Measurements from ENCODE around the gene MAP1LC3A.

Gene MAP1LC3A

GRCh38 chr20:34607066-34607465 lies 48.5 kb downstream of the MAP1LC3A start (continued):
- TF ChIP-seq SNAI2 (CRISPR knock-in tag; IDR thresholded peaks at IDR 0.05) (no peak), CSRNP3 (CRISPR knock-in tag; IDR thresholded peaks at IDR 0.05) (no peak), RARB (CRISPR knock-in tag; IDR thresholded peaks at IDR 0.05) (no peak), GLIS3 (CRISPR knock-in tag; IDR thresholded peaks at IDR 0.05) (no peak), TCF4 (CRISPR knock-in tag; IDR thresholded peaks at IDR 0.05; ENCODE audit: borderline replicate concordance) (no peak)
